ENCODE measurements around the gene ELP5. TPM values are rescaled to one million over a fixed set of nuclear protein-coding genes. Genes with fewer than 3 reads are reported as not detected.

Gene ELP5
- total and polyA plus RNA-seq, 2 donors from 2014 or later: 41.9 to 110 TPM

DNA sequence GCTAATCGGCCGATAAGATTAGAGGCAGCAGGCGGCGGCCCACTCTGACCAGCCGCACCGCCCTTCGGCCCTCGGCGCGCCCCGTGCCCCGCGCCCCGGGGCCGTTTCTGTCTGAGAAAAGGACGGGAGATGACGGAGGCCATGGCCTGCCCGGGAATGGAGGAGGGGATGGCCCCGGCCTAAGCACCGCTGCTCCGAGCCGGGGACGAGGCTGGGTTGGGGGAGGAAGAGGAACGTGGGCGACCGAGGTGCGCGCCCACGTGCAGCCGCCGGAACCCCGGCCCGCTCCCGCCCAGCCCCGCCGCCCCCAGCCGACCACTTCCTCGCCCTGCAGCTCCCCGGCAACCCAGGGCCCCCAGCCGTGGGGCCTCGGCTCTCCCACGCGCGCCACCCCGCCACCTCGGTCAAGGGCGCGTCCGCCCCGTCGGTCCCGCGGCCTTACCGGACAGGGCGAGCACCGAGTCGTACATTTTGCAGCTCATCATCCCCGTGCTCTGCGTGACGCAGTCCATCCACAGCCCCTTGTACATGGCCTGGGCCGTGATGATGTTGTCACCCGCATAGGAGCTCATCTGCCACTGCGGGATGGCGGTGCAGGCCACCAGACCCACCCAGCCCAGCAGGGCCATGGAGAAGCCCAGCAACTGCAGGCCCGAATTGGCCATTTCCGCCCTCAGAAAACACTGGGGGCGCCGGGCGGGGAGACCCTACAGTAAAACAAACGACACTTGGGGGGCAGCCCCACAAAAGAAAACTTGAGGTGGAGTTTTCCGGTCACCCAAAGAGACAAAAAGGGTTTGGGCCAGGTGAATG is 9.6 kb downstream of the ELP5 start:
- Histone ChIP-seq H3K4me3 (ENCODE audit: low read length in 3 of 3) (peak overlapping the region; percentile 57 to 74 (median 68)), H3K36me3 (ENCODE audit: control insufficient read depth in 2 of 3, insufficient read depth in 3 of 3, low read length in 3 of 3) (peaks cover 0 to 8% (median 4%) of the 10 kb centered on the region in 3 donors), H3K9me3 (ENCODE audit: control insufficient read depth in 2 of 3, insufficient read depth in 1 of 3, low read length in 3 of 3) (no peaks in the 10 kb centered on the region), H3K27ac (ENCODE audit: low read depth in 2 of 2, low read length in 2 of 2) (peak overlapping the region; percentile 89), H3K27me3 (ENCODE audit: control insufficient read depth, insufficient read depth, low read length) (no peaks in the 10 kb centered on the region), H3K9ac (ENCODE audit: low read length in 3 of 3) (peak overlapping the region; percentile 8 to 96 (median 20)), H3K4me1 (ENCODE audit: control insufficient read depth in 2 of 3, insufficient read depth in 2 of 3, low read depth in 1 of 3, low read length in 3 of 3) (peaks cover 0 to 21% (median 3%) of the 10 kb centered on the region in 3 donors)
- peak in 2 of 5 donors; percentile 26 to 66 for DNase-seq
- FAIRE-seq: no peak
- TF ChIP-seq, protein P1, sequence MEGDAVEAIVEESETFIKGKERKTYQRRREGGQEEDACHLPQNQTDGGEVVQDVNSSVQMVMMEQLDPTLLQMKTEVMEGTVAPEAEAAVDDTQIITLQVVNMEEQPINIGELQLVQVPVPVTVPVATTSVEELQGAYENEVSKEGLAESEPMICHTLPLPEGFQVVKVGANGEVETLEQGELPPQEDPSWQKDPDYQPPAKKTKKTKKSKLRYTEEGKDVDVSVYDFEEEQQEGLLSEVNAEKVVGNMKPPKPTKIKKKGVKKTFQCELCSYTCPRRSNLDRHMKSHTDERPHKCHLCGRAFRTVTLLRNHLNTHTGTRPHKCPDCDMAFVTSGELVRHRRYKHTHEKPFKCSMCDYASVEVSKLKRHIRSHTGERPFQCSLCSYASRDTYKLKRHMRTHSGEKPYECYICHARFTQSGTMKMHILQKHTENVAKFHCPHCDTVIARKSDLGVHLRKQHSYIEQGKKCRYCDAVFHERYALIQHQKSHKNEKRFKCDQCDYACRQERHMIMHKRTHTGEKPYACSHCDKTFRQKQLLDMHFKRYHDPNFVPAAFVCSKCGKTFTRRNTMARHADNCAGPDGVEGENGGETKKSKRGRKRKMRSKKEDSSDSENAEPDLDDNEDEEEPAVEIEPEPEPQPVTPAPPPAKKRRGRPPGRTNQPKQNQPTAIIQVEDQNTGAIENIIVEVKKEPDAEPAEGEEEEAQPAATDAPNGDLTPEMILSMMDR (IDR thresholded peaks at IDR 0.05; ENCODE audit: borderline replicate concordance, extremely low read depth, insufficient read depth): no peak
- intact Hi-C loops (cut with DNase I): no loop called here

DNA sequence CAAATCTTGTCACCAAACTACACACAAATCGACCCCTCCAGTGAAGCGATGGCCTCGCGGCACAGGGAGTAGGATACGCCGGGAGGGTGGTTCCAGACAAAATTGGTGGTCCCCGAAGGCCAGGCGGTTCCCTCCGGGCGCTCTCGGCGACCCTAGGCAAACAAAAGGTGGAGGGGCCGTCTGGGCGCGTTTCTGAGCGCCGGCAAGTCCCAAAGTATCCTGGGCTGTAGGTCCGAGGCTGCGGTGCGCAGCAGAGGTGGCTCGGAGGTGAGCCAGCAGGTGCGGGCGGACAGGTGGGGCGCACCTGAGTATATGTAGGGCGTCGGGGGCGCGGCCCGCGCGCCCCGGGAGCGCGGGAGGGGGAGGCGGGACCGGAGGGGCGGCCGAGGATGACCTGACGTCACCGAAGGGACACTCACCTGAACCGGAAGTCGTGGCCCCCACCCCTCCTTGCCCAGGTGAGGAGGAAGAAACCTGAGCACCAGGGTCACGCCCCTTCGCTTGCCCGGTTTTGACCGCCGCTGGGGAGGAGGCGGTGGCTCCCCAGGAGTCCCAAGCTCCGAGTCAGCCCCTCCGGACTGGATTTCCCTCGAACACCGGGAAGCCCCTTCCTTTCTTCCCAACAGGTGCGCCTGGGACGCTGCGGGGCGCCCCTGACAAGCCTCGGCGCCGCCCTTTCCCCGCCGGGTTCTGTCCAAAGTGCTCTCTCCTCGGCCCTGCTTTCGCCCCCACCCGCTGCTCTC is 10.3 kb downstream of the ELP5 start, which contains the start of gene CLDN7:
Gene CLDN7 (minus strand): TSS at position 287 of the 743 bp plus-strand sequence. CDS start 435 bp downstream, outside the sequence.
- Histone ChIP-seq H3K9ac (ENCODE audit: low read length in 3 of 3) (peak within 1 kb of the TSS; percentile 46 to 96 (median 49)), H3K4me1 (ENCODE audit: control insufficient read depth in 2 of 3, insufficient read depth in 2 of 3, low read depth in 1 of 3, low read length in 3 of 3) (peaks cover 0 to 21% (median 3%) of the 10 kb centered on the region in 3 donors), H3K4me3 (ENCODE audit: low read length in 3 of 3) (peak within 1 kb of the TSS; percentile 68 to 74 (median 72)), H3K36me3 (ENCODE audit: control insufficient read depth in 2 of 3, insufficient read depth in 3 of 3, low read length in 3 of 3) (peaks cover 0 to 2% (median 2%) of the 10 kb centered on the region in 3 donors), H3K27me3 (ENCODE audit: control insufficient read depth, insufficient read depth, low read length) (no peaks in the 10 kb centered on the region), H3K27ac (ENCODE audit: low read depth in 2 of 2, low read length in 2 of 2) (peak within 1 kb of the TSS; percentile 89), H3K9me3 (ENCODE audit: control insufficient read depth in 2 of 3, insufficient read depth in 1 of 3, low read length in 3 of 3) (no peaks in the 10 kb centered on the region)
- TF ChIP-seq, protein P1 (IDR thresholded peaks at IDR 0.05; ENCODE audit: borderline replicate concordance, extremely low read depth, insufficient read depth): no peak
- intact Hi-C loops (cut with DNase I): no loop called here
- DNase-seq: peak; percentile 86 to 97 (median 91)
- FAIRE-seq: no peak

DNA sequence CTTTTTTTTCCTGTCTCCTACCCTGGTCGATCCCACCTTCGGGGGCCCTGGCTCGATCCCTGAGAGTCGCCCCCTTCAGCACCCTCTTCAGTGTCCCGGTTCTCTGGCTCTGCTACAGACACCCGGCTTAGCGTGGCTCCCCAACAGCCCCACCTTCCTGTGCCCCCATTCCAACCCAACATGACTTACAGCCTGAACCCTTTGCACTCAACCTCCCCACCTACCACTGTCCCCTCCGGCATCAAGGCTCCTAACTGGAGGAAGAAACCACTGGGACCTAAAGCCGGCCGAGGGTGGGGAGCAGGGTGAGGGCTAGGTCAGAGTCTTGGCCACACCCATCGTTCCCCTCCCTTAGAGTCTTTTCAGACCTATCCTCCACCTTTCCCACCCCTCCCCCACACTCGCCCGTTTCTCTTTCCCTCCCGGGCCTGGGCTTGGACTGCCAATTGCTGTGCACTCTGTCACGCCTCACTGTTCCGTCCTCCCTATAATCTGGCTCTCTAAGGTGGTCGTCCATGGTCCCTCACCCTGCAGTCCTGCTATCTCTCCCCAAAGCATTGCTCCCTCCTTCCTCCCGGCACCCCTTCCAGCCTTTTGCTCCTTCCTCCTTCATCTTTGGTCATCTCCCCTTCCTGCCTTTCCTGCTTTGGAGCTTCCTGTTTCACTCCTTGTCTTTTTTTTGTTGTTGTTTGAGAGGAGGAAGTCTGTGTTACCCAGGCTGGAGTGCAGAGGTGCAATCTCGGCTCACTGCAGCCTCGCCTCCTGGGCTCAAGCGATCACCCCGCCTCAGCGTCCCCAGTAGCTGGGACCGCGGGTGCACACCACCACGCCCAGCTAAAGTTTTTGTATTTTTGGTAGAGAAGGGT is 11.2 kb downstream of the ELP5 start:
- no peaks in the 10 kb centered on the region for H3K9me3 ChIP-seq (ENCODE audit: control insufficient read depth in 2 of 3, insufficient read depth in 1 of 3, low read length in 3 of 3)
- peaks cover 0 to 21% (median 3%) of the 10 kb centered on the region in 3 donors for H3K4me1 ChIP-seq (ENCODE audit: control insufficient read depth in 2 of 3, insufficient read depth in 2 of 3, low read depth in 1 of 3, low read length in 3 of 3)
- peak overlapping the region; percentile 53 to 74 (median 72) for H3K4me3 ChIP-seq (ENCODE audit: low read length in 3 of 3)
- H3K27me3 ChIP-seq (ENCODE audit: control insufficient read depth, insufficient read depth, low read length): no peaks in the 10 kb centered on the region
- TF ChIP-seq, protein P1 (IDR thresholded peaks at IDR 0.05; ENCODE audit: borderline replicate concordance, extremely low read depth, insufficient read depth): no peak
- FAIRE-seq (no peak), DNase-seq (peak; percentile 78 to 91 (median 87))
- H3K27ac ChIP-seq (ENCODE audit: low read depth in 2 of 2, low read length in 2 of 2): peak overlapping the region; percentile 88 to 89
- H3K9ac ChIP-seq (ENCODE audit: low read length in 3 of 3): peak overlapping the region; percentile 46 to 77 (median 49)
- intact Hi-C loops (cut with DNase I): no loop called here
- peaks cover 0 to 2% (median 0%) of the 10 kb centered on the region in 3 donors for H3K36me3 ChIP-seq (ENCODE audit: control insufficient read depth in 2 of 3, insufficient read depth in 3 of 3, low read length in 3 of 3)
